ENCODE data around the gene PRDM8.

DNA sequence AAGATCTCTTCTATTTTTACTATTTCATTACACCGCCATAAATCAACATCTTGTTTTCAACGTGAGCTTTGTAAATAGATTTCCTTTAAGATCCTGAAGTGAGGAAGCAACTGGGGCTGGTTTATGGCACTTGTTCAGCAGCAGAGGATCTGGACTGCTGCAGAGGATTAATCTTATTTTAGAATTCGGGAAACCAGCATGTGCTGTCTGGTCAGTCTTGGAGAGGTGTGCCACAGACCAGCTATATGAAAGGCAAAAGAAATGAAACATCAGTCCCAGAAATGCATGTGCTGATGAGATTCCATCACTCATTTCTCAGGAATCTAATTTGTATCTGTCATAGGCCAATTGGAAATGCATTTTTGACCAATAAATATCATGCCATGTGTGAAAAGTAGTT lies 23.4 kb downstream of the PRDM8 start:
- TF ChIP-seq, protein P1, sequence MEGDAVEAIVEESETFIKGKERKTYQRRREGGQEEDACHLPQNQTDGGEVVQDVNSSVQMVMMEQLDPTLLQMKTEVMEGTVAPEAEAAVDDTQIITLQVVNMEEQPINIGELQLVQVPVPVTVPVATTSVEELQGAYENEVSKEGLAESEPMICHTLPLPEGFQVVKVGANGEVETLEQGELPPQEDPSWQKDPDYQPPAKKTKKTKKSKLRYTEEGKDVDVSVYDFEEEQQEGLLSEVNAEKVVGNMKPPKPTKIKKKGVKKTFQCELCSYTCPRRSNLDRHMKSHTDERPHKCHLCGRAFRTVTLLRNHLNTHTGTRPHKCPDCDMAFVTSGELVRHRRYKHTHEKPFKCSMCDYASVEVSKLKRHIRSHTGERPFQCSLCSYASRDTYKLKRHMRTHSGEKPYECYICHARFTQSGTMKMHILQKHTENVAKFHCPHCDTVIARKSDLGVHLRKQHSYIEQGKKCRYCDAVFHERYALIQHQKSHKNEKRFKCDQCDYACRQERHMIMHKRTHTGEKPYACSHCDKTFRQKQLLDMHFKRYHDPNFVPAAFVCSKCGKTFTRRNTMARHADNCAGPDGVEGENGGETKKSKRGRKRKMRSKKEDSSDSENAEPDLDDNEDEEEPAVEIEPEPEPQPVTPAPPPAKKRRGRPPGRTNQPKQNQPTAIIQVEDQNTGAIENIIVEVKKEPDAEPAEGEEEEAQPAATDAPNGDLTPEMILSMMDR (IDR thresholded peaks at IDR 0.05): no peak
- no peak for TF ChIP-seq POLR2A (IDR thresholded peaks at IDR 0.05)

Measured in thyroid gland (tissue), 4 donors.